Body of pancreas (tissue), 4 donors: ENCODE data around the gene ACVR1. TPM values are rescaled to one million over a fixed set of nuclear protein-coding genes. Genes with fewer than 3 reads are reported as not detected.

ENCODE experiments used
- ATAC-seq: fragments of 150-250 bp; one replicate; pipeline ENCODE4 v1.9.1; 2016
- DNase-seq, 4 donors: peaks; one replicate each; pipeline ENCODE4 v3.0.0-alpha.2; 2019
- H3K27ac ChIP-seq, 4 donors: fragments of 200-600 bp; sonication (generic); 1 replicate in 3 of 4; 2 replicates in 1 of 4; pipeline versions ENCODE4 v1.5.1 to v1.6.1; 2016 to 2019; ENCODE audit warnings: mild to moderate bottlenecking in 1 of 4, mixed read lengths in 1 of 4, moderate library complexity in 1 of 4
- H3K27me3 ChIP-seq, 2 donors: fragments of 200-600 bp; sonication (generic); one replicate each; pipeline ENCODE4 v1.6.0; 2016; ENCODE audit warnings: mild to moderate bottlenecking in 1 of 2
- H3K36me3 ChIP-seq, 2 donors: fragments of 200-600 bp; sonication (generic); replicated peaks in 1 of 2; 2 replicates each; pipeline ENCODE4 v1.5.1; 2016; ENCODE audit warnings: low read depth in 2 of 2; ENCODE audit not compliant: insufficient read depth in 1 of 2
- H3K4me1 ChIP-seq: fragments of 200-600 bp; sonication (generic); one replicate; pipeline ENCODE4 v1.6.0; 2016
- H3K4me3 ChIP-seq, 2 donors: fragments of 200-600 bp; sonication (generic); 1 replicate in 1 of 2; 2 replicates in 1 of 2; pipeline ENCODE4 v1.5.1; 2016 to 2019
- H3K9me3 ChIP-seq, 3 donors: fragments of 200-600 bp; sonication (generic); 1 replicate in 2 of 3; 2 replicates in 1 of 3; pipeline ENCODE4 v1.5.1; 2016
- CTCF ChIP-seq, 7 experiments: fragments of 450-650 bp in 4 of 7; fragments of 200-600 bp in 3 of 7; sonication (generic) in 3 of 7; IDR thresholded peaks; one replicate each; pipeline ENCODE4 v1.5.1; 2016 to 2019; ENCODE audit warnings: antibody characterized with exemption in 7 of 7
- POLR2A ChIP-seq, 3 donors: fragments of 450-650 bp; IDR thresholded peaks; one replicate each; pipeline ENCODE4 v1.6.1; 2016; ENCODE audit warnings: antibody characterized with exemption in 3 of 3, mild to moderate bottlenecking in 2 of 3
- WGBS, 2 donors: methylation state at CpG; one replicate each; pipeline ENCODE4 v1.1.5; 2017; 5-methylcytosine and 5-hydroxymethylcytosine counted together
- intact Hi-C: fragments of 100-400 bp; cut with DNase I; formaldehyde crosslinking; loops from one replicate; pipeline ENCODE4 v1.15.1; 2023
- small RNA-seq: library from RNA; depleted of rRNA; stranded (forward); fragments of <200 nt; gene quantifications from one replicate; pipeline ENCODE3, GENCODE V24; 2016
- total RNA-seq, 2 donors: library from RNA; depleted of rRNA; stranded (reverse); fragments of >200 nt; gene quantifications; one replicate each; pipeline ENCODE4 v1.1.0, GENCODE V29; 2016

Gene ACVR1
- total RNA-seq, 2 donors from 2014 or later = 14.0 to 18.5 TPM

GRCh38 chr2:157691695-157692094 is 184.4 kb downstream of the ACVR1 start:
- Histone ChIP-seq H3K27ac (no peak overlapping the region), H3K36me3 (no peaks in the 10 kb centered on the region), H3K4me1 (no peaks in the 10 kb centered on the region), H3K27me3 (no peaks in the 10 kb centered on the region), H3K4me3 (no peak overlapping the region), H3K9me3 (no peaks in the 10 kb centered on the region)
- TF ChIP-seq POLR2A (IDR thresholded peaks at IDR 0.05) (no peak), CTCF (IDR thresholded peaks at IDR 0.05) (no peak)
- no peak for ATAC-seq
- WGBS, 2 donors = 90 to 93% methylated on average over 4 of the region's 4 CpGs
- intact Hi-C loops = no loop called here
- no peak for DNase-seq

GRCh38 chr2:157691131-157691530 is 185.0 kb downstream of the ACVR1 start:
- Histone ChIP-seq H3K4me1 (no peaks in the 10 kb centered on the region), H3K9me3 (no peaks in the 10 kb centered on the region), H3K36me3 (no peaks in the 10 kb centered on the region), H3K27ac (no peak overlapping the region), H3K27me3 (no peaks in the 10 kb centered on the region), H3K4me3 (no peak overlapping the region)
- DNase-seq (no peak), ATAC-seq (no peak)
- 90 to 93% methylated on average over 1 of the region's 1 CpG for WGBS, 2 donors
- TF ChIP-seq CTCF (IDR thresholded peaks at IDR 0.05) = no peak
- TF ChIP-seq POLR2A (IDR thresholded peaks at IDR 0.05) = no peak
- intact Hi-C loops = no loop called here

Small RNAs within 50 kb of the gene (small RNA-seq; reads per million reads assigned to genes)
- gene RNU6-436P = not detected

Other genes with a start within 250 kb of the ACVR1 start
- gene ACVR1C, start 247.5 kb downstream of the ACVR1 start, total RNA-seq = 1 to 10 TPM; 1.6 to 6.6 TPM
- gene UPP2, start 225.5 kb upstream of the ACVR1 start, total RNA-seq = not detected